HCT116 (cell line): ENCODE data around the gene DRD4. TPM values are rescaled to one million over a fixed set of nuclear protein-coding genes. Genes with fewer than 3 reads are reported as not detected.

Source experiments
- ATAC-seq: fragments of 200-7000 bp; cut with Tn5 transposase; 2 replicates; pipeline ENCODE4 v1.9.1; 2020; ENCODE audit warnings: mild to moderate bottlenecking, moderate library complexity
- BruUV-seq: library from RNA; stranded (reverse); fragments of 400-500 nt; replicated peaks from 2 replicates; lab custom pipeline; 2021; lab: Mats Ljungman, UMichigan
- CTCF ChIA-PET: fragments of 300-600 bp; sonication (Branson Sonifier 250); formaldehyde crosslinking; loops from one replicate; lab custom pipeline; 2021; ENCODE audit warnings: antibody characterized with exemption; lab: Charles Lee
- POLR2A ChIA-PET: fragments of 300-600, 350-600 bp; sonication (Branson Sonifier 250); formaldehyde crosslinking; loops from one replicate; lab custom pipeline; 2021; ENCODE audit warnings: antibody characterized with exemption; lab: Charles Lee
- RAD21 ChIA-PET, 2 experiments: fragments of 300-600 bp; sonication (Branson Sonifier 250); formaldehyde crosslinking; loops; one replicate each; lab custom pipeline; 2023; ENCODE audit warnings: low total read pairs in 2 of 2; ENCODE audit not compliant: uncharacterized antibody in 2 of 2, unreplicated experiment in 2 of 2, low non-redundant PET in 1 of 2; lab: Charles Lee
- DNase-seq: peaks from one replicate; pipeline ENCODE4 v3.0.0-alpha.2; 2010; ENCODE audit warnings: low read depth, low spot score
- H2AFZ ChIP-seq: fragments of 200-600 bp; shearing (Covaris generic), sonication (generic); 2 replicates; pipeline ENCODE4 v1.6.1; 2017; ENCODE audit warnings: low read depth, mixed run types, mixed read lengths, antibody characterized with exemption, low read length; ENCODE audit not compliant: poor library complexity, severe bottlenecking
- H3K27ac ChIP-seq: 2 replicates; pipeline ENCODE4 v1.5.1; 2012; ENCODE audit warnings: low read depth, low read length
- H3K27me3 ChIP-seq: fragments of 200-600 bp; sonication (generic); 2 replicates; pipeline ENCODE4 v1.6.1; 2016; ENCODE audit warnings: mixed run types, low read length, mixed read lengths; ENCODE audit not compliant: insufficient read depth
- H3K36me3 ChIP-seq, 2 experiments: fragments of 200-500 bp in 1 of 2; fragments of 200-600 bp in 1 of 2; sonication (Bioruptor generic) in 1 of 2; sonication (generic) in 1 of 2; 2 replicates each; pipeline versions ENCODE4 v1.5.1 to v1.6.1; 2014 to 2016; ENCODE audit warnings: low read length in 2 of 2, inconsistent platforms in 1 of 2, mixed read lengths in 1 of 2, mixed run types in 1 of 2; ENCODE audit not compliant: insufficient read depth in 2 of 2, control insufficient read depth in 1 of 2
- H3K4me1 ChIP-seq, 2 experiments: fragments of 200-600 bp in 1 of 2; sonication (generic) in 1 of 2; 2 replicates each; pipeline versions ENCODE4 v1.5.1 to v1.6.1; 2012 to 2017; ENCODE audit warnings: low read length in 2 of 2, inconsistent platforms in 1 of 2, mild to moderate bottlenecking in 1 of 2, mixed read lengths in 1 of 2, mixed run types in 1 of 2, moderate library complexity in 1 of 2; ENCODE audit not compliant: insufficient read depth in 2 of 2, control insufficient read depth in 1 of 2
- H3K4me2 ChIP-seq: fragments of 200-600 bp; sonication (generic); 2 replicates; pipeline ENCODE4 v1.6.1; 2017; ENCODE audit warnings: mixed run types, low read length, mixed read lengths
- H3K4me3 ChIP-seq, 2 experiments: fragments of 200-600 bp in 1 of 2; sonication (generic) in 1 of 2; replicated peaks in 1 of 2; 2 replicates each; pipeline ENCODE4 v1.5.1; 2011 to 2016; ENCODE audit warnings: low read length in 2 of 2, control low read depth in 1 of 2, low read depth in 1 of 2, mild to moderate bottlenecking in 1 of 2, mixed read lengths in 1 of 2, mixed run types in 1 of 2
- H3K79me2 ChIP-seq: fragments of 200-600 bp; sonication (generic); 2 replicates; pipeline ENCODE4 v1.6.1; 2017; ENCODE audit warnings: mild to moderate bottlenecking, mixed run types, low read length, moderate library complexity, mixed read lengths; ENCODE audit not compliant: insufficient read depth
- H3K9ac ChIP-seq: fragments of 200-600 bp; sonication (generic); 2 replicates; pipeline ENCODE4 v1.6.1; 2016; ENCODE audit warnings: low read length, mixed read lengths
- H3K9me2 ChIP-seq: fragments of 200-600 bp; sonication (generic), shearing (Covaris generic); 2 replicates; pipeline ENCODE4 v1.6.1; 2017; ENCODE audit warnings: mixed run types, mild to moderate bottlenecking, moderate library complexity; ENCODE audit not compliant: insufficient read depth
- H3K9me3 ChIP-seq, 2 experiments: fragments of 200-500 bp in 1 of 2; fragments of 200-600 bp in 1 of 2; sonication (Bioruptor generic) in 1 of 2; sonication (generic) in 1 of 2; 2 replicates each; pipeline ENCODE4 v1.6.1; 2014 to 2017; ENCODE audit warnings: low read length in 2 of 2, mixed read lengths in 2 of 2, inconsistent platforms in 1 of 2, low read depth in 1 of 2, mild to moderate bottlenecking in 1 of 2, mixed run types in 1 of 2, moderate library complexity in 1 of 2; ENCODE audit not compliant: control insufficient read depth in 1 of 2, insufficient read depth in 1 of 2
- H4K20me1 ChIP-seq: fragments of 200-600 bp; sonication (generic), shearing (Covaris generic); 2 replicates; pipeline ENCODE4 v1.6.1; 2017; ENCODE audit warnings: mixed run types, mild to moderate bottlenecking, moderate library complexity; ENCODE audit not compliant: insufficient read depth
- EGR1 ChIP-seq: IDR thresholded peaks from 2 replicates; pipeline ENCODE4 v1.6.1; 2012; ENCODE audit warnings: low read depth
- ELF1 ChIP-seq: IDR thresholded peaks from 2 replicates; pipeline ENCODE4 v1.6.1; 2012; ENCODE audit warnings: low read depth, borderline replicate concordance
- JUND ChIP-seq: IDR thresholded peaks from 2 replicates; pipeline ENCODE4 v1.6.1; 2012
- MAX ChIP-seq: IDR thresholded peaks from 2 replicates; pipeline ENCODE4 v1.6.1; 2012
- POLR2A ChIP-seq: IDR thresholded peaks from 2 replicates; pipeline ENCODE4 v1.7.0; 2011; ENCODE audit warnings: borderline replicate concordance; ENCODE audit not compliant: insufficient read depth, insufficient read length; ENCODE audit errors: extremely low read depth
- POLR2AphosphoS5 ChIP-seq: IDR thresholded peaks from 2 replicates; pipeline ENCODE4 v1.6.1; 2011; ENCODE audit warnings: mild to moderate bottlenecking, low read depth, low read length, moderate library complexity
- SP1 ChIP-seq: IDR thresholded peaks from 2 replicates; pipeline ENCODE4 v1.6.1; 2012; ENCODE audit warnings: low read depth
- intact Hi-C: fragments of 100-400 bp; cut with micrococcal nuclease; formaldehyde crosslinking; loops from 2 replicates; pipeline ENCODE4 v1.10.0; 2022
- total RNA-seq: library from RNA; stranded (reverse); gene quantifications from one replicate; pipeline ENCODE4 v1.2.1, GENCODE V29; 2021; ENCODE audit not compliant: unreplicated experiment

DRD4 gene
- total RNA-seq, 1 experiment from 2014 or later = 2.4 TPM

GRCh38 chr11:607020-607780 lies 29.9 kb upstream of the DRD4 start:
- Histone ChIP-seq H2AFZ (no peak overlapping the region), H3K9me2 (no peaks in the 10 kb centered on the region), H3K27me3 (no peaks in the 10 kb centered on the region), H3K9me3 (no peaks in the 10 kb centered on the region), H3K9ac (no peak overlapping the region), H3K4me2 (no peak overlapping the region), H4K20me1 (peaks cover 3% of the 10 kb centered on the region; the same call in 1 of the 2 replicates), H3K79me2 (peaks cover 21% of the 10 kb centered on the region; the same call in 1 of the 2 replicates), H3K36me3 (peaks cover 46 to 56% of the 10 kb centered on the region in 2 experiments; a peak in 3 of 4 replicates), H3K4me3 (no peak overlapping the region), H3K4me1 (peaks cover 0 to under 1% of the 10 kb centered on the region in 2 experiments; a peak in 1 of 4 replicates), H3K27ac (no peak overlapping the region)
- intact Hi-C loops = no loop called here
- no peak for DNase-seq
- no TSS peak for BruUV-seq
- ChIA-PET CTCF (no interaction called here), RAD21 (no interaction called here), POLR2A (no interaction called here)
- TF ChIP-seq POLR2A (no peak), POLR2AphosphoS5 (no peak), ELF1 (no peak), SP1 (no peak), JUND (no peak)
- ATAC-seq = no peak

- intact Hi-C loops = no loop called here
- CTCF ChIA-PET = no interaction called here
- BruUV-seq = no TSS peak
- Histone ChIP-seq H4K20me1 (peaks cover 8% of the 10 kb centered on the region; the same call in 1 of the 2 replicates), H3K4me1 (peaks cover 3 to 10% of the 10 kb centered on the region in 2 experiments; a peak in 3 of 4 replicates), H3K4me3 (no peak overlapping the region), H3K79me2 (peaks cover 15% of the 10 kb centered on the region; the same call in 1 of the 2 replicates), H3K27ac (no peak overlapping the region), H3K9me2 (no peaks in the 10 kb centered on the region), H2AFZ (no peak overlapping the region), H3K9me3 (no peaks in the 10 kb centered on the region), H3K9ac (no peak overlapping the region)
- no peak for ATAC-seq
- no peak for DNase-seq
- no peak for TF ChIP-seq EGR1
- no peak for TF ChIP-seq MAX
- TF ChIP-seq, all 23 proteins: peak for 0
- POLR2A ChIA-PET = no interaction called here
- H3K27me3 ChIP-seq = no peaks in the 10 kb centered on the region
- no peak overlapping the region for H3K4me2 ChIP-seq
- H3K36me3 ChIP-seq = peaks cover 42 to 56% of the 10 kb centered on the region in 2 experiments; a peak in 3 of 4 replicates
- RAD21 ChIA-PET = no interaction called here
Observed at GRCh38 chr11:607971-608659, 29.0 kb upstream of the DRD4 start.
